HEK293 (cell line): ENCODE measurements around the gene SLC39A1.

Experiments
- CTCF ChIA-PET: fragments of 350-600 bp; formaldehyde crosslinking; extraction: SDS; loops from one replicate; lab custom pipeline; 2021; ENCODE audit warnings: antibody characterized with exemption; lab: Yijun Ruan, JAX
- POLR2A ChIA-PET: fragments of 300-600 bp; formaldehyde crosslinking; extraction: SDS; loops from one replicate; lab custom pipeline; 2020; ENCODE audit warnings: antibody characterized with exemption, inconsistent platforms; lab: Yijun Ruan, JAX
- H3K27ac ChIP-seq: fragments of 200-500 bp; sonication (Bioruptor generic); 2 replicates; pipeline ENCODE4 v1.5.1; 2014; ENCODE audit warnings: low read depth, low read length, control low read depth, inconsistent platforms; ENCODE audit errors: extremely low read depth
- H3K36me3 ChIP-seq, 2 experiments: fragments of 200-500 bp in 1 of 2; sonication (Bioruptor generic) in 1 of 2; 1 replicate in 1 of 2; 2 replicates in 1 of 2; pipeline ENCODE4 v1.5.1; 2014 to 2017; ENCODE audit warnings: inconsistent platforms in 2 of 2, low read length in 2 of 2; ENCODE audit not compliant: control insufficient read depth in 2 of 2, insufficient read depth in 1 of 2
- H3K4me1 ChIP-seq: fragments of 200-500 bp; sonication (Bioruptor generic); 2 replicates; pipeline ENCODE4 v1.5.1; 2014; ENCODE audit warnings: mild to moderate bottlenecking, low read length, inconsistent platforms; ENCODE audit not compliant: control insufficient read depth, insufficient read depth
- H3K4me3 ChIP-seq: 2 replicates; pipeline ENCODE4 v1.5.1; 2011; ENCODE audit warnings: low read depth, mild to moderate bottlenecking, control low read depth, low read length, moderate library complexity
- H3K9me3 ChIP-seq: fragments of 200-500 bp; sonication (Bioruptor generic); 2 replicates; pipeline ENCODE4 v1.5.1; 2014; ENCODE audit warnings: low read depth, low read length, inconsistent platforms; ENCODE audit not compliant: control insufficient read depth, insufficient read depth
- GLI4 ChIP-seq: fragments of 450-650 bp; formaldehyde crosslinking; IDR thresholded peaks from 2 replicates; pipeline ENCODE4 v1.5.1; 2016; ENCODE audit warnings: missing biosample characterization, missing genetic modification characterization
- GLIS1 ChIP-seq: fragments of 450-650 bp; formaldehyde crosslinking; IDR thresholded peaks from 2 replicates; pipeline ENCODE4 v1.5.1; 2016; ENCODE audit warnings: missing biosample characterization, missing genetic modification characterization
- SP7 ChIP-seq: fragments of 450-650 bp; formaldehyde crosslinking; IDR thresholded peaks from 2 replicates; pipeline ENCODE4 v1.5.1; 2016; ENCODE audit warnings: missing biosample characterization, missing genetic modification characterization
- ZBTB1 ChIP-seq: fragments of 450-650 bp; formaldehyde crosslinking; IDR thresholded peaks from 2 replicates; pipeline ENCODE4 v1.5.1; 2016; ENCODE audit warnings: missing biosample characterization, missing genetic modification characterization
- ZFHX2 ChIP-seq: fragments of 450-650 bp; formaldehyde crosslinking; conservative IDR thresholded peaks from 2 replicates; pipeline ENCODE4 v1.5.1; 2016; ENCODE audit warnings: missing biosample characterization, missing genetic modification characterization
- ZNF341 ChIP-seq: fragments of 450-650 bp; formaldehyde crosslinking; IDR thresholded peaks from 2 replicates; pipeline ENCODE4; 2016; ENCODE audit warnings: low read depth, missing biosample characterization, missing genetic modification characterization
- ZNF404 ChIP-seq: fragments of 450-650 bp; formaldehyde crosslinking; IDR thresholded peaks from 2 replicates; pipeline ENCODE4 v1.5.1; 2017; ENCODE audit warnings: missing biosample characterization, missing genetic modification characterization
- ZNF510 ChIP-seq: fragments of 450-650 bp; formaldehyde crosslinking; IDR thresholded peaks from 2 replicates; pipeline ENCODE4 v1.5.1; 2018; ENCODE audit warnings: mild to moderate bottlenecking, missing genetic modification characterization, missing biosample characterization; ENCODE audit not compliant: insufficient replicate concordance
- ZNF600 ChIP-seq: fragments of 450-650 bp; formaldehyde crosslinking; IDR thresholded peaks from 2 replicates; pipeline ENCODE4 v1.5.1; 2016; ENCODE audit warnings: missing biosample characterization, missing genetic modification characterization
- ZNF629 ChIP-seq: fragments of 450-650 bp; formaldehyde crosslinking; IDR thresholded peaks from 2 replicates; pipeline ENCODE4 v1.5.1; 2017; ENCODE audit warnings: missing biosample characterization, missing genetic modification characterization
- ZNF658 ChIP-seq: fragments of 450-650 bp; formaldehyde crosslinking; IDR thresholded peaks from 2 replicates; pipeline ENCODE4; 2016; ENCODE audit warnings: missing biosample characterization, missing genetic modification characterization
- ZNF664 ChIP-seq: fragments of 450-650 bp; formaldehyde crosslinking; IDR thresholded peaks from 2 replicates; pipeline ENCODE4 v1.5.1; 2016; ENCODE audit warnings: missing biosample characterization, missing genetic modification characterization
- TF ChIP-seq, protein P1 (sequence below): fragments of 450-650 bp; formaldehyde crosslinking; IDR thresholded peaks from 2 replicates; pipeline ENCODE4 v1.5.1; 2016; ENCODE audit warnings: missing biosample characterization, missing genetic modification characterization
- TF ChIP-seq, protein P2 (sequence below): fragments of 450-650 bp; formaldehyde crosslinking; IDR thresholded peaks from 2 replicates; pipeline ENCODE4 v1.5.1; 2016; ENCODE audit warnings: missing biosample characterization, missing genetic modification characterization
- TF ChIP-seq, protein P3 (sequence below): fragments of 450-650 bp; formaldehyde crosslinking; IDR thresholded peaks from 2 replicates; pipeline ENCODE4 v1.5.1; 2016; ENCODE audit warnings: missing biosample characterization, missing genetic modification characterization, borderline replicate concordance

The SLC39A1 gene

DNA sequence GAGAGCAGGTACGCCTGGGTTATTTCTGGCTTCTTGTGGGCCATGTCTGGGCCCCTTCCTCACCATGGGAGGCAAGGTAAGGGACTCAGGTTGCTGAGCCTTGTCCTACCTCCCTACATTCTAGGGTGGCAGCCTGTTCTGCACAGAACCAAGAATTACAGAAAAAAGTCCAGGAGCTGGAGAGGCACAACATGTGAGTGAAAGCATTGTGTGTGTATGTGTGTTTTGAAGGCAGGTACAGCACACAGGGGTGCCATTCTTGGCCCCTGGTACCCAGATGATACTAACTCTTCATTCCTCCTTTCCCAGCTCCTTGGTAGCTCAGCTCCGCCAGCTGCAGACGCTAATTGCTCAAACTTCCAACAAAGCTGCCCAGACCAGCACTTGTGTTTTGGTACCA, 9.7 kb upstream of the SLC39A1 start:
- H3K36me3 ChIP-seq: peaks cover 11 to 45% of the 10 kb centered on the region in 2 experiments
- ChIA-PET CTCF (interaction anchor here (0.6 to 4.1 kb wide), 3 partner anchors 13 to 27 kb away, joined by 3 to 25 read pairs (median 8); partner anchors contain the start of genes DENND4B and RAB13), POLR2A (interaction anchor here (1.5 to 1.8 kb wide), 3 partner anchors 10 to 17 kb away, joined by 5 to 9 read pairs (median 7); partner anchors contain the start of genes CRTC2, RPS27 and SLC39A1)
- H3K4me3 ChIP-seq: no peak overlapping the region
- no peaks in the 10 kb centered on the region for H3K9me3 ChIP-seq
- no peak for TF ChIP-seq ZFHX2 (tag by site-specific recombination)
- 0 out of 2 replicates have a peak, but pooled peaks have one; percentile 45 for TF ChIP-seq ZNF600 (tag by site-specific recombination)
- H3K27ac ChIP-seq: no peak overlapping the region
- no peaks in the 10 kb centered on the region for H3K4me1 ChIP-seq

DNA sequence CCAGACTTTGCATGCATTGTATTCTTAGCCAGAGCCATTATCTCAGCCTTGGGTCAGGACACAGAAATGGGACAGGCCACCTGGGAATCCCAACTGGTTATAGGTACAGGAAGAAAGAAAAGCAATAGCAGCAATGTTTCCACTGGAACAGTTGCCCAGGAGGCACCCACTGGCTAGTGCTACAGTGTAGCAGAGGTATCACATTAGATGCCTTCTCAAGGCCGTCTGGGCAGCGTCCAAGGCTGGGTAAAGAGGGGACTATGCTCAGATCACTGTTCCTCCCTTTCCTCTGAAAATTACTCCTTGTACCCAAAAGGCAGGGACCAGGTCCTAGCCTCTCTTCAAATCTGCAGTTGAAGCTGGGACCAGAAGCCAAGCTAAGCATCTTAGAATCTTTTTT, 7.0 kb upstream of the SLC39A1 start:
- no peak overlapping the region for H3K27ac ChIP-seq
- ChIA-PET POLR2A (interaction anchor here (0.6 to 5.2 kb wide), 2 partner anchors 7 to 149 kb away, joined by 3 to 137 read pairs; partner anchors contain the start of gene JTB), CTCF (no interaction called here)
- TF ChIP-seq, protein P1, sequence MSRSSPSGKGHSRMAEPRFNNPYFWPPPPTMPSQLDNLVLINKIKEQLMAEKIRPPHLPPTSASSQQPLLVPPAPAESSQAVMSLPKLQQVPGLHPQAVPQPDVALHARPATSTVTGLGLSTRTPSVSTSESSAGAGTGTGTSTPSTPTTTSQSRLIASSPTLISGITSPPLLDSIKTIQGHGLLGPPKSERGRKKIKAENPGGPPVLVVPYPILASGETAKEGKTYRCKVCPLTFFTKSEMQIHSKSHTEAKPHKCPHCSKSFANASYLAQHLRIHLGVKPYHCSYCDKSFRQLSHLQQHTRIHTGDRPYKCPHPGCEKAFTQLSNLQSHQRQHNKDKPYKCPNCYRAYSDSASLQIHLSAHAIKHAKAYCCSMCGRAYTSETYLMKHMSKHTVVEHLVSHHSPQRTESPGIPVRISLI (tag by site-specific recombination): peak; percentile 46
- TF ChIP-seq ZNF629 (tag by site-specific recombination): no peak
- no peaks in the 10 kb centered on the region for H3K4me1 ChIP-seq
- H3K36me3 ChIP-seq: peaks cover 11 to 34% of the 10 kb centered on the region in 2 experiments
- H3K4me3 ChIP-seq: no peak overlapping the region
- no peaks in the 10 kb centered on the region for H3K9me3 ChIP-seq

DNA sequence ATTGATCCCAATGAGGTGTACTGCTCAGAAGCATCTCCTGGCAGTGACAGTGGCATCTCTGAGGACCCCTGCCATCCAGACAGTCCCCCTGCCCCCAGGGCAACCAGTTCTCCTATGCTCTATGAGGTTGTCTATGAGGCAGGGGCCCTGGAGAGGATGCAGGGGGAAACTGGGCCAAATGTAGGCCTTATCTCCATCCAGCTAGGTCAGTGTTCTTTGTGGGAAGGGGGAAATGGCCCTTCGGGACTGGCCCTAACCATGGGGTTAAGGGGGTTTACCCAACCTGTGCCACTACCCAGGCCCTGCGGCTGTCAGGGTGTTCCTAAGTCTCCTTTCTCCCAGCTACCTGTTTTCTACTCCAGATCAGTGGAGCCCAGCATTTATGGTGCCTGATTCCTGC, 5.6 kb upstream of the SLC39A1 start:
- peaks cover 0 to 20% of the 10 kb centered on the region in 2 experiments; a peak in 2 of 3 replicates for H3K36me3 ChIP-seq
- TF ChIP-seq ZNF664: no peak
- TF ChIP-seq ZNF341 (tag by site-specific recombination): no peak
- TF ChIP-seq ZBTB1 (tag by site-specific recombination): no peak
- TF ChIP-seq GLI4: no peak
- TF ChIP-seq ZNF404: no peak
- TF ChIP-seq ZNF658 (tag by site-specific recombination): no peak
- H3K4me1 ChIP-seq: no peaks in the 10 kb centered on the region; the same call in 1 of the 2 replicates
- H3K9me3 ChIP-seq: no peaks in the 10 kb centered on the region
- H3K4me3 ChIP-seq: no peak overlapping the region
- POLR2A ChIA-PET: interaction anchor here (3.4 to 5.2 kb wide), 2 partner anchors 8 to 22 kb away, joined by 50 to 137 read pairs; partner anchors contain the start of genes JTB and RPS27
- no peak overlapping the region for H3K27ac ChIP-seq
- CTCF ChIA-PET: interaction anchor here (0.5 to 3.1 kb wide), 5 partner anchors 8 to 612 kb away, joined by 3 to 19 read pairs (median 5); partner anchors contain the start of genes JTB and RAB13

DNA sequence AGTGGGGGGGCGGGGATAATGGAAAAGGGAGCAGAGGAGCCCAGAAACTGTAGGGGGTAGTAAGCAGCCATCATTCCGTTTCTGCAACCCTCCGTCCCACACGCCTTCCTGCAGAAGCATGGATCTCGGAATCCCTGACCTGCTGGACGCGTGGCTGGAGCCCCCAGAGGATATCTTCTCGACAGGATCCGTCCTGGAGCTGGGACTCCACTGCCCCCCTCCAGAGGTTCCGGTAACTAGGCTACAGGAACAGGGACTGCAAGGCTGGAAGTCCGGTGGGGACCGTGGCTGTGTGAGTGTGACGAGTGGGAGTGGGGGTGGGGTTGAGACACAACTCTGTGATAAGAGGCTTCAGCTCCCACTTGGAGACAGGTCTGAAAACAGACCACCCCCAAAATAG, 5.1 kb upstream of the SLC39A1 start:
- H3K4me1 ChIP-seq: no peaks in the 10 kb centered on the region; the same call in 1 of the 2 replicates
- ChIA-PET POLR2A (interaction anchor here (1.9 to 5.2 kb wide), 5 partner anchors 9 to 46 kb away, joined by 7 to 137 read pairs (median 31); partner anchors contain the start of genes GATAD2B, JTB, RAB13 and RPS27), CTCF (interaction anchor here (0.5 to 3.1 kb wide), 7 partner anchors 8 to 341 kb away, joined by 4 to 19 read pairs (median 5); partner anchors contain the start of genes JTB, RAB13, S100A1 and S100A13)
- no peak for TF ChIP-seq SP7 (tag by site-specific recombination)
- no peak for TF ChIP-seq ZNF510 (tag by site-specific recombination)
- 0 out of 2 replicates have a peak, but pooled peaks have one; percentile 17 for TF ChIP-seq ZFHX2 (tag by site-specific recombination)
- TF ChIP-seq GLIS1: no peak
- TF ChIP-seq, protein P2, sequence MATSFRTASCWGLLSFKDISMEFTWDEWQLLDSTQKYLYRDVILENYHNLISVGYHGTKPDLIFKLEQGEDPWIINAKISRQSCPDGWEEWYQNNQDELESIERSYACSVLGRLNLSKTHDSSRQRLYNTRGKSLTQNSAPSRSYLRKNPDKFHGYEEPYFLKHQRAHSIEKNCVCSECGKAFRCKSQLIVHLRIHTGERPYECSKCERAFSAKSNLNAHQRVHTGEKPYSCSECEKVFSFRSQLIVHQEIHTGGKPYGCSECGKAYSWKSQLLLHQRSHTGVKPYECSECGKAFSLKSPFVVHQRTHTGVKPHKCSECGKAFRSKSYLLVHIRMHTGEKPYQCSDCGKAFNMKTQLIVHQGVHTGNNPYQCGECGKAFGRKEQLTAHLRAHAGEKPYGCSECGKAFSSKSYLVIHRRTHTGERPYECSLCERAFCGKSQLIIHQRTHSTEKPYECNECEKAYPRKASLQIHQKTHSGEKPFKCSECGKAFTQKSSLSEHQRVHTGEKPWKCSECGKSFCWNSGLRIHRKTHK (tag by site-specific recombination): no peak
- TF ChIP-seq, protein P3, sequence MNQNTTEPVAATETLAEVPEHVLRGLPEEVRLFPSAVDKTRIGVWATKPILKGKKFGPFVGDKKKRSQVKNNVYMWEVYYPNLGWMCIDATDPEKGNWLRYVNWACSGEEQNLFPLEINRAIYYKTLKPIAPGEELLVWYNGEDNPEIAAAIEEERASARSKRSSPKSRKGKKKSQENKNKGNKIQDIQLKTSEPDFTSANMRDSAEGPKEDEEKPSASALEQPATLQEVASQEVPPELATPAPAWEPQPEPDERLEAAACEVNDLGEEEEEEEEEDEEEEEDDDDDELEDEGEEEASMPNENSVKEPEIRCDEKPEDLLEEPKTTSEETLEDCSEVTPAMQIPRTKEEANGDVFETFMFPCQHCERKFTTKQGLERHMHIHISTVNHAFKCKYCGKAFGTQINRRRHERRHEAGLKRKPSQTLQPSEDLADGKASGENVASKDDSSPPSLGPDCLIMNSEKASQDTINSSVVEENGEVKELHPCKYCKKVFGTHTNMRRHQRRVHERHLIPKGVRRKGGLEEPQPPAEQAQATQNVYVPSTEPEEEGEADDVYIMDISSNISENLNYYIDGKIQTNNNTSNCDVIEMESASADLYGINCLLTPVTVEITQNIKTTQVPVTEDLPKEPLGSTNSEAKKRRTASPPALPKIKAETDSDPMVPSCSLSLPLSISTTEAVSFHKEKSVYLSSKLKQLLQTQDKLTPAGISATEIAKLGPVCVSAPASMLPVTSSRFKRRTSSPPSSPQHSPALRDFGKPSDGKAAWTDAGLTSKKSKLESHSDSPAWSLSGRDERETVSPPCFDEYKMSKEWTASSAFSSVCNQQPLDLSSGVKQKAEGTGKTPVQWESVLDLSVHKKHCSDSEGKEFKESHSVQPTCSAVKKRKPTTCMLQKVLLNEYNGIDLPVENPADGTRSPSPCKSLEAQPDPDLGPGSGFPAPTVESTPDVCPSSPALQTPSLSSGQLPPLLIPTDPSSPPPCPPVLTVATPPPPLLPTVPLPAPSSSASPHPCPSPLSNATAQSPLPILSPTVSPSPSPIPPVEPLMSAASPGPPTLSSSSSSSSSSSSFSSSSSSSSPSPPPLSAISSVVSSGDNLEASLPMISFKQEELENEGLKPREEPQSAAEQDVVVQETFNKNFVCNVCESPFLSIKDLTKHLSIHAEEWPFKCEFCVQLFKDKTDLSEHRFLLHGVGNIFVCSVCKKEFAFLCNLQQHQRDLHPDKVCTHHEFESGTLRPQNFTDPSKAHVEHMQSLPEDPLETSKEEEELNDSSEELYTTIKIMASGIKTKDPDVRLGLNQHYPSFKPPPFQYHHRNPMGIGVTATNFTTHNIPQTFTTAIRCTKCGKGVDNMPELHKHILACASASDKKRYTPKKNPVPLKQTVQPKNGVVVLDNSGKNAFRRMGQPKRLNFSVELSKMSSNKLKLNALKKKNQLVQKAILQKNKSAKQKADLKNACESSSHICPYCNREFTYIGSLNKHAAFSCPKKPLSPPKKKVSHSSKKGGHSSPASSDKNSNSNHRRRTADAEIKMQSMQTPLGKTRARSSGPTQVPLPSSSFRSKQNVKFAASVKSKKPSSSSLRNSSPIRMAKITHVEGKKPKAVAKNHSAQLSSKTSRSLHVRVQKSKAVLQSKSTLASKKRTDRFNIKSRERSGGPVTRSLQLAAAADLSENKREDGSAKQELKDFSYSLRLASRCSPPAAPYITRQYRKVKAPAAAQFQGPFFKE: no peak
- H3K27ac ChIP-seq: no peak overlapping the region; the same call in 1 of the 2 replicates
- peak overlapping the region; percentile 29 for H3K4me3 ChIP-seq
- H3K9me3 ChIP-seq: no peaks in the 10 kb centered on the region
- peaks cover 0 to 15% of the 10 kb centered on the region in 2 experiments; a peak in 2 of 3 replicates for H3K36me3 ChIP-seq
